Thyroid gland (tissue), 4 donors: ENCODE data around the gene TBC1D20. TPM values are rescaled to one million over a fixed set of nuclear protein-coding genes. Genes with fewer than 3 reads are reported as not detected.
"Not testable (repeated sequence)": the region's sequence is repeated elsewhere in the genome, so short reads cannot be mapped to it uniquely, and the experiment has no call there.

Source experiments
- DNase-seq, 2 donors: peaks; one replicate each; pipeline ENCODE4 v3.0.0-alpha.2; 2019
- H3K27ac ChIP-seq, 3 donors: fragments of 200-600 bp; sonication (generic); 1 replicate in 2 of 3; 2 replicates in 1 of 3; pipeline ENCODE4 v1.5.1; 2016 to 2019; ENCODE audit warnings: mild to moderate bottlenecking in 1 of 3, moderate library complexity in 1 of 3
- H3K27me3 ChIP-seq: fragments of 200-600 bp; sonication (generic); one replicate; pipeline ENCODE4 v1.5.1; 2019
- H3K36me3 ChIP-seq, 2 donors: fragments of 200-600 bp; sonication (generic); one replicate each; pipeline ENCODE4 v1.5.1; 2016 to 2019
- H3K4me1 ChIP-seq, 2 donors: fragments of 200-600 bp; sonication (generic); one replicate each; pipeline ENCODE4 v1.5.1; 2017 to 2019
- H3K4me3 ChIP-seq, 3 donors: fragments of 200-600 bp; sonication (generic); replicated peaks in 1 of 3; 1 replicate in 2 of 3; 2 replicates in 1 of 3; pipeline ENCODE4 v1.5.1; 2016; ENCODE audit warnings: mild to moderate bottlenecking in 1 of 3
- H3K9me3 ChIP-seq: fragments of 200-600 bp; sonication (generic); one replicate; pipeline ENCODE4 v1.5.1; 2017
- CTCF ChIP-seq, 6 experiments: fragments of 200-600 bp in 3 of 6; fragments of 450-650 bp in 3 of 6; sonication (generic) in 3 of 6; IDR thresholded peaks; one replicate each; pipeline ENCODE4 v1.5.1; 2016 to 2019; ENCODE audit warnings: antibody characterized with exemption in 6 of 6, mild to moderate bottlenecking in 2 of 6, inconsistent platforms in 1 of 6, moderate library complexity in 1 of 6
- POLR2A ChIP-seq, 2 donors: fragments of 450-650 bp; IDR thresholded peaks; one replicate each; pipeline ENCODE4 v1.6.1; 2017; ENCODE audit warnings: antibody characterized with exemption in 2 of 2, mild to moderate bottlenecking in 2 of 2, moderate library complexity in 1 of 2
- WGBS, 2 donors: methylation state at CpG; one replicate each; pipeline ENCODE4 v1.1.5; 2017; 5-methylcytosine and 5-hydroxymethylcytosine counted together
- intact Hi-C: fragments of 100-400 bp; cut with DNase I; formaldehyde crosslinking; loops from one replicate; pipeline ENCODE4 v1.15.1; 2023
- total RNA-seq, 4 donors: library from RNA; depleted of rRNA; stranded (reverse); fragments of >200 nt; gene quantifications; one replicate each; pipeline ENCODE4 v1.2.3, GENCODE V29; 2016

The TBC1D20 gene
- total RNA-seq, 4 donors from 2014 or later = 34.1 to 40.5 (median 35.6) TPM

- Histone ChIP-seq H3K27me3 (no peaks in the 10 kb centered on the region), H3K27ac (peak overlapping the region; percentile 85 to 93 (median 89)), H3K36me3 (no peaks in the 10 kb centered on the region), H3K4me1 (peaks cover 20 to 23% of the 10 kb centered on the region in 2 donors), H3K4me3 (peak overlapping the region; percentile 25 to 89 (median 87)), H3K9me3 (no peaks in the 10 kb centered on the region)
- TF ChIP-seq CTCF (IDR thresholded peaks at IDR 0.05) (no peak), POLR2A (IDR thresholded peaks at IDR 0.05) (no peak)
- peak; percentile 62 to 65 for DNase-seq
- intact Hi-C loops = loop anchor here (10.0 kb wide), 2 partner anchors 57 to 183 kb away; partner anchors contain the start of gene RBCK1
- 12 to 20% methylated on average over 28 to 55 of the region's 60 CpGs for WGBS, 2 donors
Observed at GRCh38 chr20:461254-462198, 807 bp downstream of the TBC1D20 start.

GRCh38 chr20:460707-461106 lies 1.6 kb downstream of the TBC1D20 start:
- Histone ChIP-seq H3K36me3 (no peaks in the 10 kb centered on the region), H3K4me1 (peaks cover 20 to 23% of the 10 kb centered on the region in 2 donors), H3K4me3 (no peak overlapping the region), H3K27ac (peak overlapping the region in 1 of 3 donors; percentile 40), H3K27me3 (no peaks in the 10 kb centered on the region), H3K9me3 (no peaks in the 10 kb centered on the region)
- WGBS, 2 donors = 63 to 72% methylated on average over 2 of the region's 2 CpGs
- intact Hi-C loops = loop anchor here (10.0 kb wide), 2 partner anchors 56 to 184 kb away; partner anchors contain the start of gene RBCK1
- DNase-seq = peak; percentile 23 to 25
- TF ChIP-seq CTCF (IDR thresholded peaks at IDR 0.05) (no peak), POLR2A (IDR thresholded peaks at IDR 0.05) (no peak)

GRCh38 chr20:460180-460579 lies 2.2 kb downstream of the TBC1D20 start:
- intact Hi-C loops = loop anchor here (10.0 kb wide), 2 partner anchors 55 to 185 kb away; partner anchors contain the start of gene RBCK1
- Histone ChIP-seq H3K27ac (peak overlapping the region in 1 of 3 donors; percentile 40), H3K9me3 (no peaks in the 10 kb centered on the region), H3K27me3 (no peaks in the 10 kb centered on the region), H3K4me1 (peaks cover 20 to 23% of the 10 kb centered on the region in 2 donors), H3K36me3 (no peaks in the 10 kb centered on the region), H3K4me3 (no peak overlapping the region)
- 24 to 34% methylated on average over 3 of the region's 3 CpGs for whole genome bisulfite sequencing, 2 donors
- DNase-seq = no peak
- TF ChIP-seq POLR2A (IDR thresholded peaks at IDR 0.05) = no peak
- TF ChIP-seq CTCF (IDR thresholded peaks at IDR 0.05) = no peak

- H3K4me1 ChIP-seq = peaks cover 20 to 23% of the 10 kb centered on the region in 2 donors
- no peak overlapping the region for H3K27ac ChIP-seq
- TF ChIP-seq POLR2A (IDR thresholded peaks at IDR 0.05) = no peak
- no peak for TF ChIP-seq CTCF (IDR thresholded peaks at IDR 0.05)
- no peaks in the 10 kb centered on the region for H3K36me3 ChIP-seq
- DNase-seq = no peak
- no peaks in the 10 kb centered on the region for H3K27me3 ChIP-seq
- intact Hi-C loops = no loop called here
- WGBS, 2 donors = 69 to 70% methylated on average over 6 of the region's 6 CpGs
- H3K4me3 ChIP-seq = no peak overlapping the region
- H3K9me3 ChIP-seq = no peaks in the 10 kb centered on the region
Observed at GRCh38 chr20:458776-459175, 3.6 kb downstream of the TBC1D20 start.

GRCh38 chr20:454951-455350 lies 7.4 kb downstream of the TBC1D20 start:
- no peak overlapping the region for H3K27ac ChIP-seq
- no peaks in the 10 kb centered on the region for H3K36me3 ChIP-seq
- no peak for DNase-seq
- intact Hi-C loops = no loop called here
- H3K9me3 ChIP-seq = no peaks in the 10 kb centered on the region
- TF ChIP-seq POLR2A (IDR thresholded peaks at IDR 0.05) (no peak), CTCF (IDR thresholded peaks at IDR 0.05) (no peak)
- H3K4me3 ChIP-seq = no peak overlapping the region
- WGBS, 2 donors = 80 to 88% methylated on average over 3 of the region's 3 CpGs
- H3K27me3 ChIP-seq = no peaks in the 10 kb centered on the region
- H3K4me1 ChIP-seq = peaks cover 3 to 5% of the 10 kb centered on the region in 2 donors

- H3K4me3 ChIP-seq, DNase-seq, H3K36me3 ChIP-seq, H3K27me3 ChIP-seq, H3K9me3 ChIP-seq, H3K27ac ChIP-seq, intact Hi-C loops, H3K4me1 ChIP-seq: not testable (repeated sequence)
- WGBS, 2 donors = 89 to 92% methylated on average over 11 of the region's 11 CpGs
Observed at GRCh38 chr20:452021-452420, 10.3 kb downstream of the TBC1D20 start.
